ENCODE measurements around the gene IL15.
"Not testable (repeated sequence)": the region's sequence is repeated elsewhere in the genome, so short reads cannot be mapped to it uniquely, and the experiment has no call there.

IL15 gene

DNA sequence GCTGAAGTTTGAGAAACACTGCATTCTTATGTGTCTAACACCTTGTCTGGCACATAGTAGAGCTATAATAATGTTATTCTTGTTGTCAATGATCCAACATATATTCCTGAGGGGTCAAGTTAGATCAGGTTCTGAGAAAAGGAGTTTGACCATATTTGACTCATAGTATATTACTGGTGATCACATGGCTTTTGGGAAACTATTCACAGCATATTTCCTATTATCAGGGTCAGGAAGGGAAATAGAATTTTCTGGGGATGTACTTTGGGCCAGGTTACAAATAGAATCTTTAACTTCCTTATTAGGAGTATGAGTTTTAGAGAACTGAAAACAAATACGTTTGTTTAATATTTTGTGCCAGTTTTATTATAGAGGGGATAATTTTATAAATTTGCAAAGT lies 11.6 kb downstream of the IL15 start:
- peak in 2 of 4 experiments; percentile 42 to 51 for DNase-seq

DNA sequence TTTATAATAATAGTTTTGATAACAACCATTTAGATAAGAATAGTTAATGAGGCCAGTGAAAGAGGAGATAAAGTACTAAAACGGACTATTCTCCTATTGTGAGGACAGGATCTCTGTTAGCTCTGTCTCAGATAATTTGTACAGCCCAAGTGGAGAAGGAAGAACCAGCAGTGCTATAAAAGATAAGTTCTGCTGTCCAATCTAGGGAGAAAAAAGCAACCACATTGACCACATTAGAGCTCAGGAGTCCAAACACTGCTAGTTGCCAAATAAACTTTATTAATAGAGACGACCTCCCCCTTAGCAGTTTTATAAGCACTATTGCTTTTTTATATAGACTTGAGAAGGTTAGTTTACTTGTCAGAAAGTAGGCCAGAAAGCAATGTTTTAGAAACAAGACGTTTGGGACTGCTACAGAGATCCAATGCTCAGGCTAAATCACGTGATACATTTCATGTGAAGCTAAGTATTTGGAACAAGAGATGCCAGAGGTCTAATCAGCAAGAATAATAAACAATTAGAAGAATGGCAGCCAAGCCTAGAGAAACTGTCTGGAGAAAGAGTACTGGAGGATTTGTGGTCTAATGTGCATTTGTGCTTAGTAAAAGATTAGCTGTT lies 15.9 kb downstream of the IL15 start:
- DNase-seq, result no peak

DNA sequence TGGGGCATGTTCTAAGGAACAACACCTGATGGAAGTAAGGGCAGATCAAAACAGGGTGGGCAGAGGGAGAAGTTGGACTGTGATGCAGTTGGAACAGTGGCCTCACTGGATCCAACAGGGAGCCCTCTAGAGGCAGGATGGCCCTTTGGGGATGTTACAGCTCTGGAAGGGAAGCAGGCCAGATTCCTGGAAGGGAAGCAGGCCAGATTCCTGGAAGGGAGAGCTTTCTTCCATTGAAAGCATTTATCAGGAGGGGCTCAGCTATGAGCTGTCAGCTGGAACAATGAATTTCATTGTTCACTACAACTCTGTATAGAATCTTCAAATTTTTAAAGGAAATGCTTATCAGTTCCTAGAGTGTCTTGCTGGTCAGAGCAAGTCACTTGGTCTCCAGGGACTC lies 17.7 kb downstream of the IL15 start:
- DNase-seq, result peak in 3 of 4 experiments; percentile 12 to 50 (median 48)

DNA sequence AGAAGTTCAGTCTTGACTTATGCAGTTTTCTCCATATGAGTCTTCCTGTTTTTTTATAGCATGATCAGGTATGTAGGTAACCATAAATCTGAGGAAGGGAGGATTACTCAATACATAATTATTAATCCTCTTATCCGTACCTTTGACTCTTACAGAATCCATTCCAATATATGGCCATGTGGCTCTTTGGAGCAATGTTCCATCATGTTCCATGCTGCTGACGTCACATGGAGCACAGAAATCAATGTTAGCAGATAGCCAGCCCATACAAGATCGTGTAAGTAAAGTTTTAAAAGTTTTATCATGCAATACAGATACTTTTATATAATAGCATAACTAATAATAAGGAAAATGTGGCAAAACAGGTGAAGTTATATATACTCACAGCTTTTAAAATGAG lies 19.6 kb downstream of the IL15 start:
- DNase-seq, result no peak

DNA sequence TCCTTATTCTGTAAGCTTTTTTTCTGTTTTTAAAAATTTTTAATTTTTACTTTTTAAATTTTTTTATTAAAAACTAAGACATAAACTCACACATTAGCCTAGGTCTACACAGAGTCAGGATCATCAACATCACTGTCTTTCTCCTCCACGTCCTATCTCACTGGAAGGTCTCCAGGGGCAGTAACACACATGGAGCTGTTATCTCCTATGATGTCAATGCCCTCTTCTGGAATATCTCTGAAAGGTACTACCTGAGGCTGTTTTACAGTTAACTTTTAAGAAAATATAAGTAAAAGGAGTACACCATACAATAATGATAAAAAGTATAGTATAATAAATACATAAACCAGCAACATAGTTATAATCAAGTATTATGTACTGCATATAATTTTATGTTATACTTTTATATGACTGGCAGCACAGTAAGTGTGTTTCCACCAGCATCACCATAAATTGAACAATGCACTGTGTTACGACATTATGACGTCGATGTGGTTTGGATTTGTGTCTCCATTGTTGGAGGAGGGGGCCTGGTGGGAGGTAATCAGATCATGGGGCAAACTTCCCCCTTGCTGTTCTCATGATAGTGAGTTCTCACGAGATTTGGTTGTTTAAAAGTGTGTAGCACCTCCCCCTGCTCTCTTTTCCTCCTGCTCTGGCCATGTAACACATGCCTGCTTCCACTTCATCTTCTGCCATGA lies 21.3 kb downstream of the IL15 start:
- DNase-seq, result peak; percentile 32 to 66 (median 47)

DNA sequence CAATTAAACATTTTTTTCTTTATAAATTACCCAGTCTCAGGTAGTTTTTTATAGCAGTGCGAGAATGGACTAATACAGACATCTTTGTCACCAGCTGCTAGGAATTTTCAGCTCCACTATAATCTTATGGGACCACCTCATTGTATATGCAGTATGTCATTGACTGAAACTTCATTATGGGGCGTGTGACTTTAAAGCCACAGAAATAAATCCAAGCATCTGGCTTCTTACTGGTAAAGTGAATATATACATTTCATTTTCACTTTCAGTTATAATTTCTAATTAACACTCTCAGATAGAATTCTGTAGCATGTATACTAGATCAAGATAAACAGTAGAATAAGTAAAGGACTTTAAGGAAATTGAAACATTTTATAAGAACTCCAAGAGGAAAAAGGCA lies 21.9 kb downstream of the IL15 start:
- no peak for DNase-seq

DNA sequence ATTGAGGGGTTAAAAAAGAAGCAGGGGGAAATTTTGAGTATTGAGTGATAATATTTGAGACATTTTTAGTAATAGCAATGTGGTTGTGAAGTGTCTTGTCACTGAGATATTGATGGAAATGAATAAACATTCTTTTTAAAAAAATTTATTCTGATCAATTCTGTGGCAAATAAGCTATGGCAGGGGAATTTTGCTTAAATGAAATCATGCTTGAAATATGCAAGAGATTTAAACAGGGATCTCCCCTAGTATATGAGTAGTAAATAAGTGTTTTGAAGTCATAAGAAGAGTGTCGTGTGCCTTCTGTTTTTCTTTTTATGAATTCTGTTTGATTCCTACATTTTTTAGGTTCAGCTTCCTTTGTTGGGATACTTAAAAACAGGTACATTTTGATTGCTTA lies 23.2 kb downstream of the IL15 start:
- no peak for DNase-seq

DNA sequence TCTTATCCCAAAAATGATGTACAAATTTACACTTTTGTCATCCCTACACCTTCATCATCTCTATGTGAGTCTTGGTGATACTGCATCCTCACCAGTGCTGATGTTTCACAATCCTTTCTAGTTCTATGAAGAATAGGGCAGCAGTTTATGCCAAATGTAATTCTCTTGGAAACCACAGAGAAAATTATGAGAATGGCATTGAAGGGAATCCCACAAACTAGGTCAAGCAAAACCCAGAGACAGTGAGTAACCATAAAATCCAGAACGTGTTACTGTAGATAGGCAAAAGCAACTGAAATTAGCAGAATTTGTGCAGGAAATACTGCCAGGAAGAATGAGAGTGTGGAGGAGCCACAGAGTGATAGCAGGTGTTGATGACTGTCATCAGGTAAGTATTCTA lies 24.5 kb downstream of the IL15 start:
- no peak for DNase-seq

DNA sequence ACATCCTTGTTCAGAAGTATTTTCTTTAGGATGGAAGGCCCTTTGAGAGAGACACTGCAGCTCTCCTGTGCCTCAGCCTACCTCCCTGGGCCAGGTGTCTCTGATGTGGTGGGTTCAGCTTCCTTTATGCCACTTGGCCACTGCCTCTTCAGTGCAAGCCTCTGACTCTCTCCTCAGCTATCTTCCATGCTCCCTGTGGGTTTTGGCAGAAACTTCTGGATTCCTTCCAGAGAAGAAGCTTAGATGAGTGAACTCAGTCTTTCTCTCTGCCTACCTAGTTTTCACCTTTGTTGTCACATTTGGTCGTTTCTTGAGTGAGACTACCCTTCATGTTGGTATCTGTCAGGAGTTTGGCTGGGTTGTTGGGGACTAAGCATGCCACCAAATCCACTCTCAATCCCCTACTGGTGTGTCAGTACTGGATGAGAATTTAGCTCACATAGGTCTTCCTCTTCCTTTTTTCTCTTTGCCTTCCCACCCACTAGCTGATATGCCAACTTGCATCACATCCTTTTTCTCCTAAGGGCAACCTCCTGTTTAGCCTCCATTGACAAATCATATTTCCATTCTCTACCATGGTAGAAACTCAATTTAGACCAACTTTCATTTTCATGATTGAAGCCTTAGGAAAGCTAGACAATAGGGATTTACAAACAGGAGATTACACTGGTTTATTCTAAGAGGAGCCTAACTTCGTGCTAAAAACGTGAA lies 32.0 kb downstream of the IL15 start:
- DNase-seq, result peak in 3 of 4 experiments; percentile 15 to 53 (median 52)

DNA sequence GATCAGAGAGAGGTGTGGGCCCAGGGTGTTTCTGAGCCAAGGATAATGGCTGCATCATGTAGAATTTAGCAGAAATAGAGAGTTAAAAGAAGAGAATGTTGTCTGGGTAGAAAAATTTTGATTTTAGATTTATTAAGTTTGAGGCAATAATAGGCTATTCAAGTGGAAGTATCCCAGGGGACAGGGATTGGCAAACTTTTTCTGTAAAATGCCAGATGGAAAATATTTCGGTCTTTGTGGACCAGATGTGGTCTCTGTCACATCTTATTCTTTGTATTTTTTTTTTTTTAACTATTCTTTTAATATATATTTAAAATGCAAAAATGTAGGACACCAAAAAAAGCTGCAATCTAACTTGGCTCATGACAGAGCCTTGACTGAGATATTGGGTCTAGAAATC lies 33.1 kb downstream of the IL15 start:
- DNase-seq, result no peak

DNA sequence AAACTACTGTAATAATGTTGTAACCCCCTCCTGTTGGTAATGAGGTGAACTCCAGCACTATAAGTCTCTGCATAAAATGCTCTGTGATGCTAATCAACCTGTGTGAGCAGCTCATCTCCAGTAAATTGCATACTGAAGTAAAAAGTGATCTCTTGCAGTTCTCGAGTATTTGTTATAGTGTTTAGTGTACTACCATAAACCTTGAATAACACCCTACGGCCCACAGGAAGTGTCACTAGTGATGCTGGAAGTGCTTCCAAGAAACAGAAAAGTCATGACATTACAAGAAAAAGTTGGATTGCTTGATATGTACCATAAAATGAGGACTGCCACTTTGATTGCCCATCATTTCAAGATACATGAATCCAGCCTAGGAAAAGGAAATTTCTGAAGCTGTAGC lies 39.0 kb downstream of the IL15 start:
- DNase-seq, result no peak

DNA sequence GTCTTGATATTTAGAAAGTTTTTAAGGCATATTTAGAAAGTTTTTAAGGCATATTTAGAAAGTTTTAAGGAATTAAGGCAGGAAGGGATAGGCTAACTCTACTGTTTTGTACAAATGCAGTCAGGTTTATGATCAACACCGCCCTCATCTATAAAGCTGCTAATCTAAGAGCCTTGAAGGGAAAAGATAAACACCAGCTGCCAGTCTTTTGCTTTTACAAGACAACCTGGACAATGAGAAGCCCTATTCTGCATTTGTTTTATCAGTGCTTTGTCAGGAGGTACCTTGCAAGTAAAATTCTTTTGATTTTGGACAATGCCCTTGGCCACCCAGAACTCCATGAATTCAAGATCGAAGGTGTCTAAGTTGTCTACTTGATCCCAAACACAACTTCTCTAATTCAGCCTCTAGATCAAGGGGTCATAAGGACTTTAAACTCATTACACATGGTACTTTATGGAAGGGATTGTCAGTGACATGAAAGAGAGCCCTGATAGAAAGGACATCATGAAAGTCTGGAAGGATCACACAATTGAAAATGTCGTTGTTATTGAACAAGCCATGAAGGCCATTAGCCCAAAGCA lies 39.8 kb downstream of the IL15 start:
- DNase-seq, result no peak

DNA sequence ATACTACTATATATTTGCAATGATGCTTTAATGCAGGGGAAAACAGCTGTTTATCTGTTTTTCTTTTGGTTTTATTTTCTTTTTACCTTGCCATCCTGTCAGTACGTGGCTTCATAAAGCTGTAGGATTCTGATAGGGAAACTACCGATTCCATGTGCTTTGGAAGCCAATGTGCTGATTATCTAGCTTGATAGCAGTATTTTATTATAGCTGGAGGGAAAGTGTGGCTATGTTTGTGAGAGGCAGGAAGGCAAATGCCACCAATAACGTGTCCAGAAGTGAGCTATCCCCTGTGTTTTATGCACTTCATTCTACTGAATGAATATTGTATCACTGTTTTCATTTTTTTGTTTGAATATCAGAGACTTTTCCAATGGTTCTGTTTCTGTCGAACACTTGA lies 43.7 kb downstream of the IL15 start:
- DNase-seq, result no peak

DNA sequence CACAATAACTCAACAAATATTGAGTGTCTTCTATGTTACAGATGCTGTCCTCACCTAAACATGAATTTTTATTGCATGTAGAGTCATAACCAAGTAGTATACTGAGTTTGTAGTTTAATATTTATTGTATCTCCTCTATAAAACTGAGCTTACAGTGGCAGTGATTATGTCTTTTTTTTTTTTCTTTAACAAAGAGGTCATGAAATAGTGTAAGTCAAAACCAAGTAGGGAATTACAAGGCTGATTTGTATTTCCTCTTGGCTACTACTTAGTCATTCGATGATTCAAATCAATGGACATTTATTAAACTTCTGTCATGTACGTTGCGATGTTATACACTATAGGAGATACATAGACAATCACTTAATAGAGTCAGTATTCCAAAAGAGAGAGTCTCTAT lies 48.4 kb downstream of the IL15 start:
- no peak for DNase-seq

DNA sequence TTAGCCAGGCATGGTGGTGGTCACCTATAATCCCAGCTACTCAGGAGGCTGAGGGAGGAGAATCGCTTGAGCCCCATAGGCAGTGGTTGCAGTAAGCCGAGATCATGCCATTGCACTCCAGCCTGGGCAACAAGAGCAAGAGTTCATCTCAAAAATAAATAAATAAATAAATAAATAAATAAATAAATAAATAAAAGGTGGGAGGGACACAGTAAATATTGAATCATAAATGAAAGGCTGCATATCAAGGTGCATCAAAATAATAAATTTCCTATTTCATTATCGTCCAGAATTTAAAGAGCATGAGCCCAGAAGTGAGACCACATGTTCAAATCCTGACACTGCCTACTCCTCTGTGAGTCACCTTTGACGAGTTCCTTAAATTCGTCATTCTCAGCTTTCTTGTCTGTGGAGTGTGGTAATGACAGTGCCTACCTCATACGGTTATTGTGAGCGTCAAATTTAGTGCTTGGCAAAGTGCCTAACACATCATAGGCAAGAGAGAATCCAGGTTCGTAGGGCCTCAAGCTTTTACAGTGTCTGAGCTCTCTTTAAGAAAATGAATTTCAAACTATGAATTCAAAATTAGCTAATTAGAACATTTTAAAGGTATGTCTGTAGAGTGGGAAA lies 49.9 kb downstream of the IL15 start:
- peak; percentile 18 to 66 (median 46) for DNase-seq

DNA sequence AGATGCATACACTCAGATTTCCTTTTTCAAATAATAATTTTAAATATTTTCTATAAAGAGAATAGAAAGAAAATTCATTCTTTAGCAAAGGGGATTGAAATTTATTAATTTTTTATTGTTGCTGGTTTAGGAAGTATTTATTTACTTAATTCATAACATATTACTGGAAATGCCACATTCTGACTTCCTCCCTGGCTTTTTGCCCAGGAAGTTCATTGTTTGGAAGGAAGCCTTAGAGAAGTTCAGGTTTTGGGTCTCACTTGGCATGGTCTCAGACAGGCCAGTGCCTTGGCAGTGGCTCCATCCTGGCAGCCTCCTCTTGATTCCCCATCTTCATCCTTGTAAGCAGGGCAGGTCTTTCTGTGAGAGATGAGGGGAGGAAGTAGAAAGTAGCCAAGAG lies 50.5 kb downstream of the IL15 start:
- DNase-seq, result peak in 3 of 4 experiments; percentile 5 to 14 (median 8)

DNA sequence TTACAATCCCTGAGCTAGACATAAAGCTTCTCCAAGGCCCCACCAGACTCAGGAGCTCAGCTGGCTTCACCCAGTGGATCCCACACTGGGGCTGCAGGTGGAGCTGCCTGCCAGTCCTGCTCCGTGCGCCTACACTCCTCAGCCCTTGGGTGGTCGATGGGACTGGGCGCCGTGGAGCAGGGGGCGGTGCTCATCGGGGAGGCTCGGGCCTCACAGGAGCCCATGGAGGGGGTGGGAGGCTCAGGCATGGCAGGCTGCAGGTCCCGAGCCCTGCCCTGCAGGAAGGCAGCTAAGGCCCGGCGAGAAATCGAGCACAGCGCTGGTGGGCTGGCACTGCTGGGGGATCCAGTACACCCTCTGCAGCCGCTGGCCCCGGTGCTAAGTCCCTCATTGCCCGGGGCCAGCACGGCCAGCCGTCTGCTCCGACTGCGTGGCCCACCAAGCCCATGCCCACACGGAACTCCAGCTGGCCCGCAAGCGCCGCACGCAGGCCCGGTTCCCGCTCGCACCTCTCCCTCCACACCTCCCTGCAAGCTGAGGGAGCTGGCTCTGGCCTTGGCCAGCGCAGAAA lies 53.4 kb downstream of the IL15 start:
- not testable (repeated sequence) for DNase-seq

DNA sequence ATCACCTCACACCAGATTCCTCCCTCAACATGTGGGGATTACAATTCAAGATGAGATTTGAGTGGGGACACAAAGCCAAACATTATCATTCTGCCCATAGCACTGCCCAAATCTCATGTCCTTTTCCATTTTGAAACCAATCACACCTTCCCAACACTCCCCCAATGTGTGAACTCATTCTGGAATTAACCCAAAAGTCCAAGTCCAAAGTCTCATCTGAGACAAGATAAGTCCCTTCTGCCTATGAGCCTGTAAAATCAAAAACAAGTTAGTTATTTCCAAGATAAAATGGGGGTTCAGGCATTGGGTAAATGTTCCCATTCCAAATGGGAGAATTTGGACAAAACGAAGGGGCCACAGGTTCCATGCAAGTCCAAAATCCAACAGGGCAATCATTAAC lies 54.9 kb downstream of the IL15 start:
- DNase-seq, result not testable (repeated sequence)

DNA sequence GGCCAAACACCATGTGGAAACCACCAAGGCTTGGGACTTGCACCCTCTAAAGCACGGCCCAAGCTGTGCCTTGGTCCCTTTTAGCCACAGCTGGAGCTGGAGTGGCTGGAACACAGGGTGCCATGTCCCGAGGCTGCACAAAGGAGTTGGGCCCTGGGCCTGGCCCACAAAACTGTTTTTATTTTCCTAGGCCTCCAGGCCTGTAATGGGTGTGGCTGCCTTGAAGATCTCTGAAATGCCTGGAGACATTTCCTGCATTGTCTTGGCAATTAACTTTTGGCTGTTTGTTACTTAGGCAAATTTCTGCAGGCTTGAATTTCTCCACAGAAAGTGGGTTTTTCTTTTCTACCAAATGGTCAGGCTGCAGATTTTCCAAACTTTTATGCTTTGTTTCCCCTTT lies 55.7 kb downstream of the IL15 start:
- DNase-seq, result no peak

DNA sequence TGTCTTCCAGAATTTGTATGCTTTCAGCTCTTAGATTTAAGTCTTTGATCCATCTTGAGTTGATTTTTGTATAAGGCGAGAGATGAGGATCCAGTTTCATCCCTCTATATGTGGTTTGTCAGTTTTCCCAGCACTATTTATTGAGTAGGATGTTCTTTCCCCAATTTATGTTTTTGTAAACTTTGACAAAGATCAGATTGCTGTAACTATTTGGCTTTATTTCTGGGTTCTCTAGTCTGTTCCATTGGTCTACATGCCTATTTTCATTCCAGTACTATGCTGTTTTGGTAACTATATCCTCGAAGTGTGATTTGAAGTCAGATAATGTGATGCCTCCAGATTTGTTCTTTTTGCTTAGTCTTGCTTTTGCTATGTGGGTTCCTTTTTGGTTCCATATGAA lies 60.7 kb downstream of the IL15 start:
- no peak for DNase-seq

DNA sequence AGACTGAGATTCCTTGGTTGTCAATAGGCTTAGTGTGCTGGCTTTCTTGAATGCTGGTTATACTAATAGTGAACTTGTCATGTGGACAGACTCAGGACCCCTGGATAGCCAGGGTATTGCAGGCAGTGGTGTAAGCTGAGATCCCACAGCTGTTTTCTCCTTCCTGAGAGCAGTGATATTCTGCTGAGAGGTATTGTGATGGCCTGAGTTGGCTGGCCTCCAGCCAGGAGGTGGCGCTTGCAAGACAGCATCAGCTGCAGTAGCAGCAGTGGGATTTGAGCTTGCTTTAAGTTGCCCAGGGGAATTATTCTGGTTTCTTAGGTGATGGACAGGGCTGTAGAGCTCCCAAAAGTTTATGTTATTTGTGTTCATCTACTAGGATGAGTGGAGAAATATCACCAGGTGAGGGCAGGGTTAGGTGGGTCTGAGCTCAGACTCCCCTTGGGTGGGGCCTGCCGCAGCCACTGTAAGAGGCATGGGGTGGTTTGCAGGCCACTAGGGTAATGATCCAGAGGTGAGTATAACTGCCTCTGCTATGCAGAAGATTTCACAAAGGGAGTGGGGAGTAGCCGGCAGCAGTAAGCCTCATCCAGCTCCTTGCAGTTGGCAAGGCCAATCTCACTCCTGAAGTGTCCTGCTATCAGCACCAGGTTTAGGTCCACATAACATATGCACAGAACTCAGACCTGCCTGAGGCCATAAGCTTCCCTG lies 66.2 kb downstream of the IL15 start:
- no peak for DNase-seq

DNA sequence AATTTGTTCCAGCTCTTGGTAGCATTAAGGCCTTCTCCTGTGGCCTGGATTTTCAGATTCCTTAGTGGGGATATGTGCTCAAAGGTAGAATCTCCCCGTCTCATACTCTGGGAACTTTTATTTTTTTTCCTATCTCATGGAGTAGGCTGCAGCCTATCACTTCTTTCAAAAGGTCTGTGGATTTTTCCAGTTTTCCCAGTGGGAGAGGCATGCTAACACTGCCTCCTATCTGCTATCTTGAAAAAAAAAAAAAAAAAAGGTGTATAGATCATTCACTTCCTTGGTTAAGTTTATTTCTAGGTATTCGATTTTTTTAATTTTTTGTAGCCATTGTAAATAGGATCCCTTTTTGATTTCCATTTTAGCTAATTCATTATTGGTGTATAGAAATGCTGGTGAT lies 67.1 kb downstream of the IL15 start:
- DNase-seq, result no peak
